PC-9 (cell line): ENCODE measurements around the gene STX12.

Experiments
- EZH2 ChIP-seq: fragments of 200-600 bp; sonication (generic); IDR thresholded peaks from 2 replicates; pipeline ENCODE4 v1.8.0; 2017; ENCODE audit warnings: antibody characterized with exemption, low read depth
- TF ChIP-seq, protein P1 (sequence below): fragments of 200-600 bp; sonication (generic); conservative IDR thresholded peaks from 2 replicates; pipeline ENCODE4 v1.6.1; 2017; ENCODE audit warnings: mixed run types, antibody characterized with exemption, mild to moderate bottlenecking, moderate library complexity

DNA sequence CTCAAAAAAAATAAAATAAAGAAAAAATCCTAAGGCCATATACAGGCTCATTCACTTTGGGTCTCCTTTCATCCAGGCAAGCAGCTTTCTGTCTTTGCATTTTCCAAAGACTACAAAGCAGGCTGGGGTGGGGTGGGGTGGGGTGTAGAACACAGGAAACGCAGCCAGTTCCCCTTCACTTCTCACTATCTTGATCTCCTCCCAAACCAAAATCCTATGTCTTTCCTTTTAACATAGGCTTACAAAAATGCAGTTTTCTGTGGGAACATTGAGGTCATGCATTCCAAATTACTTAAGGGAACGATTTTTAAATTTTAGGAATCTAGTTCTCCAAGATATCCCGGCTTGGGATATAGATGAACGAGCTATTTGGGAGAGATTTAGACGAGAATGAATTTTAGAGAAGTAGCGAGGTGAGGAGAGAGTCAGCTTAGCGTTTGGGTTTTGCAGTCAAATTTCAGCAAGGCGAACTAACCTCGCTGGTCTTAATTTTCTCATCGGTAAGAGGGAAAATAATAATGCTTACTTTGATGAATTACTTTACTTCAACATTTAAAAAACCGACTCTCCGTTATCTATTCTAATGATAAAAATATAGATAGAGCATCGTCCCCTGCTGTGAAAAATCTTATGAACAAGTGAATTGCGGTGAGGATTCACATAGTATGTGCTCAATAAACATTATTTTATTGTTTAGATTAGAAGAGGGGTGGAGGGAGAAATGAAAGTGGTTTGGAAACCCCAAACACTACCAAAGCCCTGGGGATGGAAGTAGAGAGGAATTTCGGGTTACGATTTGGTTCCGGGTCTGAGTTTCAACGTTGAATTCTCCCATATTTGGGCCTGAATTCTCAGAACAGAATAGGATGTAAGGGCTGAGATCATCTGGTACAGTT, 735 bp upstream of the STX12 start:
- TF ChIP-seq, protein P1, sequence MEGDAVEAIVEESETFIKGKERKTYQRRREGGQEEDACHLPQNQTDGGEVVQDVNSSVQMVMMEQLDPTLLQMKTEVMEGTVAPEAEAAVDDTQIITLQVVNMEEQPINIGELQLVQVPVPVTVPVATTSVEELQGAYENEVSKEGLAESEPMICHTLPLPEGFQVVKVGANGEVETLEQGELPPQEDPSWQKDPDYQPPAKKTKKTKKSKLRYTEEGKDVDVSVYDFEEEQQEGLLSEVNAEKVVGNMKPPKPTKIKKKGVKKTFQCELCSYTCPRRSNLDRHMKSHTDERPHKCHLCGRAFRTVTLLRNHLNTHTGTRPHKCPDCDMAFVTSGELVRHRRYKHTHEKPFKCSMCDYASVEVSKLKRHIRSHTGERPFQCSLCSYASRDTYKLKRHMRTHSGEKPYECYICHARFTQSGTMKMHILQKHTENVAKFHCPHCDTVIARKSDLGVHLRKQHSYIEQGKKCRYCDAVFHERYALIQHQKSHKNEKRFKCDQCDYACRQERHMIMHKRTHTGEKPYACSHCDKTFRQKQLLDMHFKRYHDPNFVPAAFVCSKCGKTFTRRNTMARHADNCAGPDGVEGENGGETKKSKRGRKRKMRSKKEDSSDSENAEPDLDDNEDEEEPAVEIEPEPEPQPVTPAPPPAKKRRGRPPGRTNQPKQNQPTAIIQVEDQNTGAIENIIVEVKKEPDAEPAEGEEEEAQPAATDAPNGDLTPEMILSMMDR = no peak
- TF ChIP-seq EZH2 = no peak
